Activated naive CD8-positive, alpha-beta T cell (primary cell): Measurements from ENCODE around the gene OR5J2.
"Not testable (repeated sequence)": the region's sequence is repeated elsewhere in the genome, so short reads cannot be mapped to it uniquely, and the experiment has no call there.

ENCODE experiments used
- H3K27ac Mint-ChIP-seq: one replicate; pipeline ENCODE4 v1.8.0; 2021; ENCODE audit warnings: mixed read lengths
- H3K27me3 Mint-ChIP-seq: one replicate; pipeline ENCODE4 v1.8.0; 2021; ENCODE audit warnings: mixed read lengths
- H3K36me3 Mint-ChIP-seq: one replicate; pipeline ENCODE4 v1.8.0; 2021; ENCODE audit warnings: mixed read lengths
- H3K4me1 Mint-ChIP-seq: one replicate; pipeline ENCODE4 v1.8.0; 2021; ENCODE audit warnings: low read depth, mixed read lengths
- H3K4me3 Mint-ChIP-seq: one replicate; pipeline ENCODE4 v1.8.0; 2021; ENCODE audit warnings: mild to moderate bottlenecking, mixed read lengths
- H3K9me3 Mint-ChIP-seq: one replicate; pipeline ENCODE4 v1.8.0; 2021; ENCODE audit warnings: low read depth, mixed read lengths

OR5J2 gene

GRCh38 chr11:56176318-56176717 is at the start of gene OR5J2:
Gene OR5J2 (plus strand): TSS chr11:56176618. CDS start chr11:56176618, 0 bp downstream.
- H3K27ac Mint-ChIP-seq: no peak within 1 kb of the TSS
- H3K4me3 Mint-ChIP-seq: no peak within 1 kb of the TSS
- no peaks in the 10 kb centered on the region for H3K27me3 Mint-ChIP-seq
- H3K4me1 Mint-ChIP-seq: no peaks in the 10 kb centered on the region
- H3K36me3 Mint-ChIP-seq: no peaks in the 10 kb centered on the region
- peaks cover 24% of the 10 kb centered on the region for H3K9me3 Mint-ChIP-seq

DNA sequence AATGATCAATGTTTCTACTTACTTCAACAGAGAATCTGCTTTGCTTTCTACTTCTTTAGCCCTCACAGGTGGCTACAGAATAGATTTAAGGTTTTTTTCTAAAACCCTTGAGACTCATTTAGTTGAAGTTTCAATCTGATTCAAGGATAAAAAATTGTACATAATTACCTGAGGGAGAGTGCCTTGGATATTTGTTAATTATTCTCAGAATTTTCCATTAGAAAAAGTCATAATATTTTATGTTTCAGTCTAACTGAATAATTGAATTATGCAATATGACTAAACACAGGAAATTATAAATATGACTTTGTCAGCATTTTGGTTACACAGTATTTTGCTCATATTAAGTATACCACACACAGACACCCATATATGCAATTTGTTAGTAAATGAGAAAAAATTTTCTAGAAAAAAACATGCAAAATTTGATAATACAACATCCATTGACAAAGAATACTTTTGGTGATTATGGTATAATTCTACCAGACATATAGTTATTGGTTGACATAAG is 36.2 kb upstream of the OR5J2 start, which contains the start of gene OR8J3:
Gene OR8J3 (minus strand): TSS at position 51 of the 511 bp plus-strand sequence. CDS start 2,483 bp downstream, outside the sequence.
- no peaks in the 10 kb centered on the region for H3K27me3 Mint-ChIP-seq
- no peaks in the 10 kb centered on the region for H3K4me1 Mint-ChIP-seq
- H3K9me3 Mint-ChIP-seq: peaks cover 6% of the 10 kb centered on the region
- H3K27ac Mint-ChIP-seq: no peak within 1 kb of the TSS
- no peaks in the 10 kb centered on the region for H3K36me3 Mint-ChIP-seq
- no peak within 1 kb of the TSS for H3K4me3 Mint-ChIP-seq

DNA sequence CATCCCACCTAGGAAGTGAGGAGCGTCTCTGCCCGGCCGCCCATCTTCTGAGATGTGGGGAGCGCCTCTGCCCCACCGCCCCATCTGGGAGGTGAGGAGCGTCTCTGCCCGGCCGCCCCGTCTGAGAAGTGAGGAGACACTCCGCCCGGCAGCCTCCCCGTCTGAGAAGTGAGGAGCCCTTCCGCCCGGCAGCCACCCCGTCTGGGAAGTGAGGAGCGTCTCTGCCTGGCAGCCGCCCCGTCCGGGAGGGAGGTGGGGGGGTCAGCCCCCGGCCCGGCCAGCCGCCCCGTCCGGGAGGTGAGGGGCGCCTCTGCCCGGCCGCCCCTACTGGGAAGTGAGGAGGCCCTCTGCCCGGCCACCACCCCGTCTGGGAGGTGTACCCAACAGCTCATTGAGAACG is 32.7 kb upstream of the OR5J2 start:
- not testable (repeated sequence) for H3K4me1 Mint-ChIP-seq, H3K4me3 Mint-ChIP-seq

DNA sequence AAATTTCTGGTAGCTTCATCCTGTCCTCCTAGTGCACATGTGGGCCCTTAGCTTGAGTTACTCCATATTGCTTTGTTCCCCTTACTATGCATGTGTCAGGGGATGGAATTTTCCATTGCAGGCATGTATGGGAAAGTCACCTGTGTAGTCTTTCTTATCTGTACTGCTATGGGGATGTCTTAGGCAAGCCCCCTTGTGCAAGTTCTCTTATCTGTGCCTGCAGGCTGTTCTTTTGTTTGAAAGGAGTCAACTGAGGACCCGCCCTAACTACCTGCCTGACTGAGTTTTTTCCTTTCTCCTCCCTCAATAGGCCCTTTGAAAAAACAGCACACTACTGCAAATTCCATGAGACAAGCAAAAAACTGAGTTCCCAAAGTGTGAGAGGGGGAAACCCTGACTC is 25.0 kb upstream of the OR5J2 start:
- Mint-ChIP-seq H3K27ac (no peak overlapping the region), H3K4me3 (no peak overlapping the region), H3K9me3 (peaks cover 17% of the 10 kb centered on the region), H3K4me1 (no peaks in the 10 kb centered on the region), H3K27me3 (no peaks in the 10 kb centered on the region), H3K36me3 (no peaks in the 10 kb centered on the region)

More for the DNA sequence above, 32.7 kb upstream of the OR5J2 start:
- H3K27me3 Mint-ChIP-seq, H3K27ac Mint-ChIP-seq, H3K9me3 Mint-ChIP-seq, H3K36me3 Mint-ChIP-seq: not testable (repeated sequence)

DNA sequence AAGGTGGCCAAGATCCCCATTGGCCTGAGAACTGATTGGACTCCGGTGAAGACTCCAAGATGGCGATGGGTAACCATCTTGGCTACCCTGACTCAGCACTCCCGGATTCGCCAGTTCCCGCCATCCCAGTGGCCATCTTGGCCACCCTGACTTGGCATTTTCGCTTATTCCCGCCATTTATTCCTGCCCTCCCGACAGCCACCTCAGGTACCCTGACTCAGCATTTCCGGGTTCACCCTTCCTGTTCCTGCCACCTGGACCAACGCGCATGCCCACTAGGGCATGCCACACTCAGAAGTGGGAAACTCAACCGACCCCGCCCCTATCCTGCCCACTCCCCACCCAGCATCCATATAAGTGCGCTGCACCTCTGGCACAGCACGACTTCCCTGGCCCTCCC is 24.1 kb upstream of the OR5J2 start:
- no peaks in the 10 kb centered on the region for H3K4me1 Mint-ChIP-seq
- H3K9me3 Mint-ChIP-seq: peaks cover 21% of the 10 kb centered on the region
- H3K27me3 Mint-ChIP-seq: no peaks in the 10 kb centered on the region

GRCh38 chr11:56160217-56160616 is 16.2 kb upstream of the OR5J2 start, which contains the start of gene OR8K5:
Gene OR8K5 (minus strand): TSS chr11:56160317. CDS start chr11:56160317, 0 bp downstream.
- Mint-ChIP-seq H3K9me3 (peaks cover 24% of the 10 kb centered on the region), H3K4me3 (no peak within 1 kb of the TSS), H3K27ac (no peak within 1 kb of the TSS), H3K36me3 (no peaks in the 10 kb centered on the region), H3K27me3 (no peaks in the 10 kb centered on the region), H3K4me1 (no peaks in the 10 kb centered on the region)

More for the DNA sequence above, 24.1 kb upstream of the OR5J2 start:
- no peaks in the 10 kb centered on the region for H3K36me3 Mint-ChIP-seq
- H3K27ac Mint-ChIP-seq: no peak overlapping the region
- no peak overlapping the region for H3K4me3 Mint-ChIP-seq

GRCh38 chr11:56163804-56164203 is 12.6 kb upstream of the OR5J2 start:
- Mint-ChIP-seq H3K27me3 (no peaks in the 10 kb centered on the region), H3K36me3 (no peaks in the 10 kb centered on the region), H3K4me1 (no peaks in the 10 kb centered on the region), H3K4me3 (no peak overlapping the region), H3K27ac (no peak overlapping the region), H3K9me3 (peaks cover 16% of the 10 kb centered on the region)

DNA sequence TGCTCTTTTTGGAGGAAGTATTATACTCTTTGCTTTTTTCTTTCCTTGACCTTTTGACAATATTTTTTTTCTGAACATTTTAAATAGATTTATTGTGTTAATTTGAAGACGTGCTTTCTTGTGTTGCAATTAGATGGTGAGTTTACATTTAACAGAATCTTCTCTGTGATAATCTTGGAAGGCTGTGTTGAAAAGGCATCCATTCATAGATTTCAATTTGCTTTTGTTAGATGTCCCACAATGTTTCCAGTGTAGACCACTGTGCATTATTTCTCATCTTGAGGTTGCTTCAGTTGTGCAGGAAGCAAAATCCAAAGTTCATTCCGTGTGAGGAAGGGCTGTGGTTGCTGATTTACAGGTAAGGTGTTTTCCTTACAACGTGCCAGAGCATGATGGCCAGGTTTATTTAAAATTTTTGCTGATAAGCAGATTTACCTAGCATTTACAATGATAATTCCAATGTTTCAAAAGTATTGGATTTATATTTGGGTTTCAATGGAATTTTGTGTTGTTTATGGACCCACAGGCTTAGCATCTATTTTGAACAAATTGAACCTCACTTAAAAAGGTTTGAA is 4.1 kb upstream of the OR5J2 start:
- Mint-ChIP-seq H3K4me1 (no peaks in the 10 kb centered on the region), H3K27ac (no peak overlapping the region), H3K9me3 (peaks cover 14% of the 10 kb centered on the region), H3K36me3 (no peaks in the 10 kb centered on the region), H3K4me3 (no peak overlapping the region), H3K27me3 (no peaks in the 10 kb centered on the region)

DNA sequence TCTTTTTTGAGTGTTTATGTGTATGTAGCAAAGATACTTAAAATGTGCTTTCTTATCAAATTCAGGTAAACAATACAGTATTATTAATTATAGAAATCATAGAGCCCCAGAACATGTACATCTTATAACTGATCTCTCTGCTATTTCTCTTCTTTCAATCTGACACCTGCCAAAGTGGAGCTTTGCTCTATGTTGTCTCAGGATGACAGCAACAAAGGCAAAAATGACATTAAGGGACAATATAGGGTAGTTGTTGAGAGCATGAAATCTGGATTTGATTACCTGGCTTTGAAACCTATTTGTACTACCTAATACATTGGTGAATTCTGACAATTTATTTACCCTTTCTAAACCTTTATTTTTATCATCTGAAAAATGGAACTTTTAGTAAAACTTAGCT is 7.0 kb downstream of the OR5J2 start:
- Mint-ChIP-seq H3K9me3 (peaks cover 23% of the 10 kb centered on the region), H3K4me1 (no peaks in the 10 kb centered on the region)

DNA sequence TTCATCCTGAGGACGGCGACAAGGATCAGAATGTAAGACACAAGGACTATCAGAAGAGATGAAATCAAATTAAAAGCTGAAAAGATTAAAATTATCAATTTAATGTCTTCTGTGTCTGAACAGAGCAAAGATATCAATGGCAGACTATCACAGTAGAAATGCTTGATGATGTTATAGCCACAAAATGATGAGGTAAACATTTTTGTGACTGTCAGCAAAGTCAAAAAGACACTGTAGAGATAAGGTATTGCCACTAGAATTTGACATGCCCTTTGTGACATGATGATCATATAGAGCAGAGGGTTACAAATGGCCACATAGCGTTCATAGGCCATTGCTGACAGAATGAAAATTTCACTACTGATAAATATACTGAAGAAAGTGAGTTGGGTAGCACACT is 12.2 kb downstream of the OR5J2 start:
- Mint-ChIP-seq H3K27ac (no peak overlapping the region), H3K4me3 (no peak overlapping the region), H3K9me3 (peaks cover 22% of the 10 kb centered on the region), H3K27me3 (no peaks in the 10 kb centered on the region), H3K36me3 (no peaks in the 10 kb centered on the region), H3K4me1 (no peaks in the 10 kb centered on the region)

More for the DNA sequence above, 7.0 kb downstream of the OR5J2 start:
- H3K27me3 Mint-ChIP-seq: no peaks in the 10 kb centered on the region
- H3K36me3 Mint-ChIP-seq: no peaks in the 10 kb centered on the region
- no peak overlapping the region for H3K4me3 Mint-ChIP-seq
- no peak overlapping the region for H3K27ac Mint-ChIP-seq

- Mint-ChIP-seq H3K9me3 (peaks cover 13% of the 10 kb centered on the region), H3K27me3 (no peaks in the 10 kb centered on the region)
Measured at GRCh38 chr11:56196705-56197104, 20.3 kb downstream of the OR5J2 start.

GRCh38 chr11:56197367-56197766 is 20.9 kb downstream of the OR5J2 start:
- Mint-ChIP-seq H3K36me3 (no peaks in the 10 kb centered on the region), H3K27ac (no peak overlapping the region), H3K4me3 (no peak overlapping the region), H3K27me3 (no peaks in the 10 kb centered on the region), H3K4me1 (no peaks in the 10 kb centered on the region), H3K9me3 (peaks cover 13% of the 10 kb centered on the region)

More at GRCh38 chr11:56196705-56197104, 20.3 kb downstream of the OR5J2 start:
- Mint-ChIP-seq H3K4me1 (no peaks in the 10 kb centered on the region), H3K27ac (no peak overlapping the region), H3K4me3 (no peak overlapping the region), H3K36me3 (no peaks in the 10 kb centered on the region)

GRCh38 chr11:56207790-56208189 is 31.4 kb downstream of the OR5J2 start:
- H3K4me1 Mint-ChIP-seq: no peaks in the 10 kb centered on the region

DNA sequence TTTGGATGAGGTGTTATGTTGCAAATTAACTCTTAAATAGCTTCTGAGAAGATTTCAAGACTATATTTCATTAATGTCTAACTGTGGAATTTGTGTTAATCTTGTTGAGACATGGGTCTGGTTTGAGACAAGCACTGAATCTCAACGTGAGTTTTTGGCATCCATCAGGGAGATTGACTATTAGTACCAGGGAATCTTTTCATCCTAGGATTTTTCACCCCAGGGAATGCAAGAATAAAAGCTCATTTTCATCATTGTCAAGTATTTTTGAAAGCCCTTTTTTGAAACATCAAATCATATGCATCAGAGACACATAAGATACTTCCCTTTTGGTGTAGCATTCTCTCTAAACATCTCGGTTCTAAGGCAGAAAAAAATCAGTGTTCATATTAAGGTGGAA is 38.1 kb downstream of the OR5J2 start:
- Mint-ChIP-seq H3K36me3 (no peaks in the 10 kb centered on the region), H3K4me3 (no peak overlapping the region), H3K27ac (no peak overlapping the region), H3K9me3 (peaks cover 6% of the 10 kb centered on the region), H3K4me1 (no peaks in the 10 kb centered on the region), H3K27me3 (no peaks in the 10 kb centered on the region)

More at GRCh38 chr11:56207790-56208189, 31.4 kb downstream of the OR5J2 start:
- H3K36me3 Mint-ChIP-seq: no peaks in the 10 kb centered on the region
- H3K4me3 Mint-ChIP-seq: no peak overlapping the region
- no peak overlapping the region for H3K27ac Mint-ChIP-seq
- peaks cover 6% of the 10 kb centered on the region for H3K9me3 Mint-ChIP-seq
- no peaks in the 10 kb centered on the region for H3K27me3 Mint-ChIP-seq

- not testable (repeated sequence) for H3K9me3 Mint-ChIP-seq, H3K4me1 Mint-ChIP-seq, H3K4me3 Mint-ChIP-seq, H3K36me3 Mint-ChIP-seq, H3K27ac Mint-ChIP-seq, H3K27me3 Mint-ChIP-seq
Measured at GRCh38 chr11:56219735-56220134, 43.3 kb downstream of the OR5J2 start.
